HG03196 (cell line): ENCODE data around the gene EIF4ENIF1.
"Not testable (repeated sequence)": the region's sequence is repeated elsewhere in the genome, so short reads cannot be mapped to it uniquely, and the experiment has no call there.

Experiments used
- ATAC-seq: cut with Tn5 transposase; IDR thresholded peaks from one replicate; pipeline ENCODE4 v1.9.1; 2021; ENCODE audit not compliant: unreplicated experiment

The EIF4ENIF1 gene, protein sequence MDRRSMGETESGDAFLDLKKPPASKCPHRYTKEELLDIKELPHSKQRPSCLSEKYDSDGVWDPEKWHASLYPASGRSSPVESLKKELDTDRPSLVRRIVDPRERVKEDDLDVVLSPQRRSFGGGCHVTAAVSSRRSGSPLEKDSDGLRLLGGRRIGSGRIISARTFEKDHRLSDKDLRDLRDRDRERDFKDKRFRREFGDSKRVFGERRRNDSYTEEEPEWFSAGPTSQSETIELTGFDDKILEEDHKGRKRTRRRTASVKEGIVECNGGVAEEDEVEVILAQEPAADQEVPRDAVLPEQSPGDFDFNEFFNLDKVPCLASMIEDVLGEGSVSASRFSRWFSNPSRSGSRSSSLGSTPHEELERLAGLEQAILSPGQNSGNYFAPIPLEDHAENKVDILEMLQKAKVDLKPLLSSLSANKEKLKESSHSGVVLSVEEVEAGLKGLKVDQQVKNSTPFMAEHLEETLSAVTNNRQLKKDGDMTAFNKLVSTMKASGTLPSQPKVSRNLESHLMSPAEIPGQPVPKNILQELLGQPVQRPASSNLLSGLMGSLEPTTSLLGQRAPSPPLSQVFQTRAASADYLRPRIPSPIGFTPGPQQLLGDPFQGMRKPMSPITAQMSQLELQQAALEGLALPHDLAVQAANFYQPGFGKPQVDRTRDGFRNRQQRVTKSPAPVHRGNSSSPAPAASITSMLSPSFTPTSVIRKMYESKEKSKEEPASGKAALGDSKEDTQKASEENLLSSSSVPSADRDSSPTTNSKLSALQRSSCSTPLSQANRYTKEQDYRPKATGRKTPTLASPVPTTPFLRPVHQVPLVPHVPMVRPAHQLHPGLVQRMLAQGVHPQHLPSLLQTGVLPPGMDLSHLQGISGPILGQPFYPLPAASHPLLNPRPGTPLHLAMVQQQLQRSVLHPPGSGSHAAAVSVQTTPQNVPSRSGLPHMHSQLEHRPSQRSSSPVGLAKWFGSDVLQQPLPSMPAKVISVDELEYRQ

DNA sequence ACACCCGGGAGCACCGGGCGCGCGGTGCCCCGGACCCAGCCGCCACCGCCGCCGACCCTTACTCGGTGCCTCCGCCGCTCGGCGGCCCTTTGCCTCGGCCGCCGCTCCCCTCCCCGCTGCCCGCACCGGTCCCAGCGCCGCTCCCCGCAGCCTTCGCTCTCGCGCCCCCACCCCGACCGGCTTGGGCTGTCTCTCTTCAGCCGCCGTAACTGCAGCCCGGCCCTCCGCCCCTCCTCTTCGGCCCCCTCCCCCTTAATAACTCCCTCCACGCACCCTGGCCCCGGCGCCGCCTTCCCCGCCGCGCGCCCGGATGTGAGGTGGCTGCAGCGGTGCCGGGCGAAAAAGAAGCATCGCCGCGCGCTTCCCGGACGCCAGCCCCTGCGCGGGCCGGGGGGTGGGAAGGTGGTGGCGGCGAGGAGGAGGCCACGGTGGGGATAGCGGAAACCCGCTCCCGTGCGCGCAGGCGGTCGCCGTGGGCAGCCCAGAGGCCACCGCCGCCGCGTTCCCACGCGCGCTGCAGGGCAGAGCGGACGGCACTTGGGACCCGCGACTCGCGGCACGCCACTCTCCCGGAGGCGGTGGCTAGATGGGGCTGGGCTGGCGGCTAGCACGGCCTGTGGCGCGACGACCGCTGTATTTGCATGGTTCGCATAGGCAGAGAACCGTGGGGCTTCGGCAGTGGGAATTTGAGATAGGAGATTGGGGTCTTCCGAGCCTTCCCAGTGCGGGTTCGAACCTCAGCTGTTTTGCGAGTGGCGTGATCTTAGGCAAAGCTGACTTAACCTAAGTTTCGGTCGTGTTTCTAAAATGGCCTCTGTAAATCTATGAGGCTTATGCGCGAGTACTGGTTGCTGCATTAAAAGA, at the start of gene EIF4ENIF1:
EIF4ENIF1 (minus strand) TSS at position 211 of the 864 bp plus-strand sequence. CDS start 1,124 bp downstream, outside the sequence.
- peak; percentile 40 for ATAC-seq

DNA sequence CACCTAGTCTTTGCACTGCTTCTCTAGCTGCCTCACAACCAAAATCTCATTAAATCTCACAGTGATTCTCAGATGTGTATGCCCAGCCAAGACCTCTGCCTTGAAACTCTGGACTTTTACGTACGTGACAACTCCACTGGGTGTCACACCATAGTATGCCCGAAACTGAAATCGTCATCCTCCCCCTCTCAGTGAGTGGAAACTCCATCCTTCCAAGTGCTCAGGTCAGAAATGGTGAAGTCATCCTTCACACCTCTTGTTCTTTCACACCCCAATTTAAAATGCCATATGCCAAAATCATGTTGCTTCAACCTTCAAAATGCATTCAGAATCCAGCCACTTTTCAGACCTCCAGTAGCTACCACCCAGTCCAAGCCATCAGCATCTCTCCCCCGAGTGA, 49.2 kb upstream of the EIF4ENIF1 start:
- ATAC-seq = no peak

DNA sequence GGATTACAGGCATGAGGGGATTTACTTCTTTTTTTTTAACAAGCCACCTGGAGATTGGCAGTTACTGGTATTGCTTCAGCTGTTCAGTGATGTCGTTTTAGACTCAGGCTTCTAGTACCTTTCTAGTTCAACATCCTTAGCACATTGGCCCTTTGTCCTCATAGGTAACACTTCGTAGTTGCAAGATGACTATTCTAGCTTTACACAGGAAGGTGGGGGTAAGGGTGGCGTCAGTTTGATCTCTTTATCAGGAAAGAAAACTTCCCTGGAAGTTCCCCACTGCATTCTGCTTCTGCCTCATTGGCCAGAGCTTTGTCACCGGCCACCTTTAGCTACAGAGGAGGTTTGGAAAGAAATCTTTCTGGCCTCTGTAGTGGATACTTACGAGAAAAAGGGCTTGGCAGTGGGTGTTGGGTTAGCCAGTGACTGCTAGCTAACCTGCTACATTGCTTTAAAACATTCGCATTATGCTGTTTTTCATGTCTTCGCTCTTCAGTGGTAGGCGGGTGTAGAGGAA, 47.4 kb upstream of the EIF4ENIF1 start:
- ATAC-seq = peak; percentile 66

DNA sequence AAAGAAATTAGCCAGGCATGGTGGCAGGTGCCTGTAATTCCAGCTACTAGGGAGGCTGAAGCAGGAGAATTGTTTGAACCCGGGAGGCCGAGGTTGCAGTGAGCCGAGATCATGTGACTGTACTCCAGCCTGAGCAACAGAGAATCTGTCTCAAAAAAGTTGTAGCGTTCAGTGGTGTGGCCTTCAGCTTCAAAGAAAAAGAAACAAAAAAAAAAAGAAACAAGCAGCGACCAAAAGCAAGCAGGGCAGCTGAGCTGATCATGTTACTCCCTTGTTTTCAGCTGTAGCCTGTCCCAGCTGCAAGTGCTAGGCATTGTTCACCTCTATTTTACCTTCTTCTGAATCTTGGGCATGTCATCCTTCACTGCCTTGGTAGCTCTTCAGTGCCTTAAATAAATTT, 43.7 kb upstream of the EIF4ENIF1 start:
- no peak for ATAC-seq

DNA sequence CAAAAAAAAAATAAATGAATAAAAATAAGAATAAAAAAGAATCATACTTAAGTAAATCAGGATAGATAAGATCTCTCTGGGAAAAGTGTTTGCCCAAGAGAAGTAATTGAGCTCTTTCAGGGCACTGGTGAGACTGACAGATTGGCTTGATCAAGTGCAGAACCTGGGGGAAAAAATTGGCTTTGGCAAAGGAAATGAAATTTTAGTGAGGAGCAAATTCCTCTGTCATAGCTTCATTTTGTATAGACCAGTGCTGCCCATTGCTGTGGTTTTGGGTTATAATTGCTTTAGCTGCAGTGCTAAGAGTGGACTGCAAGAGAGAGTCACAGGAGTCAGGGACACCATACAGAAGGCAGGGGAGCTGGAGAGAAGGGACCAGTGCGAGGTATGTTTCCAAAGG, 42.4 kb upstream of the EIF4ENIF1 start:
- ATAC-seq = no peak

DNA sequence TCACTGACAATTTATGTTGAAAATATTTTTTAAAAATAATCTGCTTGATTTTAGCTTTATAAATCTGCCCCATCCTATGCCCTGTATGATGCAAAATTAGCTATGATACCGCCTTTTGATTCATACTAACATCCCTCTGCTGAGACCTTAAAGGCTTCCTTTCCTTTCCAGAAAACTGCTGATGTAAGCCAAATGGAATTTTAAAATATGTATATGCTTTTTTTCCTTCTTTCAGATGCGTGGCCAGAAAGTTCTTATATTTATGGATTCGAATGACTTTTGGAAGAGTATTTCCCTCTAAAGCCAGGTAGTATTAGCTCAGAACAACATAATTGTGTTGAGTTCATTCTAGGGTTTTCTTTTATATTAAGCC, 41.2 kb upstream of the EIF4ENIF1 start:
- ATAC-seq = no peak

DNA sequence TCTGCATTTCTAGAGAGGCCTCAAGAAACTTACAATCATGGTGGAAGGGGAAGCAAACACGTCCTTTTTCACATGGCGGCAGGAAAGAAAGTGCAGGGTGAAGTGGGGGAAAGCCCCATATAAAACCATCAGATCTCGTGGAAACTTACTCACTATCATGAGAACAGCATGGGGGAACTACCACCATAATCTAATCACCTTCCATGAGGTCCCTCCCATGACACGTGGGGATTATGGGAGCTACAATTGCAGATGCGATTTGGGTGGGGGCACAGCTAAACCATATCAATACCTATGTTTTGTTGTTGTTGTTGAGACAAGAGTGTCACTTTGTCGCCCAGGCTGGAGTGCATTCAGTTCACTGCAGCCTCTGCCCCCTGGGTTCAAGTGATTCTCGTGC, 36.6 kb upstream of the EIF4ENIF1 start:
- no peak for ATAC-seq

DNA sequence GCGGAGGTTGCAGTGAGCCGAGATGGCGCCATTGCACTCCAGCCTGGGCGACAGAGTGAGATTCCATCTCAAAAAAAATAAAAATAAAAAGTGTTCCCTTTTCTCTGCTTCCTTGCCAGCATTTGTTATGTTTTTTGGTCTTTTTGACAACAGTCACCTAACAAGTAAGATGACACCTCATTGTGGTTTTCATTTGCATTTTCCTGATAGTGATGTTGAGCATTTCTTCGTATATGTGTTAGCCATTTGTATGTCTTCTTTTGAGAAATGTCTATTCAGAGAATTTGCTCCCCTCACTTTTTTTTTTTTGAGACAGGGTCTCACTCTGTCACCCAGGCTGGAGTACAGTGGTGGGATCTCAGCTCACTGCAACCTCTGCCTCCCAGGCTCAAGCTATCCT, 34.5 kb upstream of the EIF4ENIF1 start:
- ATAC-seq = not testable (repeated sequence)

DNA sequence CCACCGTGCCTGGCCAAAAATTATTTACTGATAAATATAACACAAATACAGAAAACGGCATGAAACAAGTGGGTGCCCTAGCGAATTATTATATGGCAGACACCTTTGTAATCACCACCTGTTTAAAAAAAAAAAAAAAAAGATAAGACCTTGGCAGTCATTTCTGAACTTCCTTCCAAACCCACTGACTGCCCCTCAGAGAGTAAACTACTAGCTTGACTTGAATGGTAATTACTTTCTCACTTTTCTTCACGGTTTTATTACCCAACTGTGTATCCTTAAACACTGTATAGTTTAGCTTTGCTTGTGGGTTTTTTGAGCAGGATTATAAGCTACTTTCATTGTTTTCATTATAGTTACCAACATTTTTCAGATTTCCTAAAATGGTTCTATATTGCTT, 30.4 kb upstream of the EIF4ENIF1 start:
- ATAC-seq = no peak

DNA sequence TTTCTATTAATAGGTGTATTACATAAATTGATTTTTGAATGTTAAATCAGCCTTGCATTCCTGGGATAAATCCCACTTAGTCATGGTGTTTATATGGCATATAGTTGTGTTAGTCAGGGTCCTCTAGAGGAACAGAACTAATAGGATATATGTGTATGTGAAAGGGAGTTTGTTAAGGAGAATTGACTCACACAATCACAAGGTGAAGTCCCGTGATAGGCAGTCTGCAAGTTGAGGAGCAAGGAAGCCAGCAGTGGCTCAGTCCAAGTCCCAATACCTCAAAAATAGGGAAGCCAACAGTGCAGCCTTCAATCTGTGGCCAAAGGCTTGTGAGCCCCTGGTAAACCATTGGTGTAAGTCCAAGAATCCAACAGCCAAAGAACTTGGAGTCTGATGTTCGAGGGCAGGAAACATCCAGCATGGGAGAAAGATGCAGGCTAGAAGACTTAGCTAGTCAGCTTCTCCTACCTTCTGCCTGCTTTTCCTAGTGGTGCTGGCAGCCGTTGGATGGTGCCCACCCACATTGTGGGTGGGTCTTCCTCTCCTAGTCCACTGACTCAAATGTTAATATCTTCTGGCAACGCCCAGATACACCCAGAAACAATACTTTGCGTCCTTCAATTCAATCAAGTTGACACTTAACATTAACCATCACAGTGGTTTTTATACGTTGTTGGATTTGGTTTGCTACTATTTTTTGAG, 19.6 kb upstream of the EIF4ENIF1 start:
- ATAC-seq = no peak

DNA sequence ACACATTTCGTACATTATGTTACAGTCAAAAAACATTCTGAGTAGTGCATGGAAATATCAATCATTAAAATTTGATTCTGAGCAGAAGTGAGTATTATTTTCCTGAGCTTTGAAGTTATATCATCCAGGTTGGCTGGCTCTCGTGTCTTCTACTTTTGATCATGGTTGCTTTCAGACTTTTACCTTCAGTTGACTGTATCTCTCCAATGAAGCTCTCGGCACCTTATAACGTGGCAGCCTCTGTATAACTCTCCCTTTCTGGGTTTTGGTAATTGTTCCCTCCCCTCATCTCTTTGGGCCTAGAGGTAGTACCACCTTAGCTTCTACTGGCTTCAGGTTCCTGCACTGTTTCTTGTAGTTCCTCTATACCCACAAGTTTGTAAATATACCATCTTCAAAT, 18.9 kb upstream of the EIF4ENIF1 start:
- ATAC-seq = no peak

DNA sequence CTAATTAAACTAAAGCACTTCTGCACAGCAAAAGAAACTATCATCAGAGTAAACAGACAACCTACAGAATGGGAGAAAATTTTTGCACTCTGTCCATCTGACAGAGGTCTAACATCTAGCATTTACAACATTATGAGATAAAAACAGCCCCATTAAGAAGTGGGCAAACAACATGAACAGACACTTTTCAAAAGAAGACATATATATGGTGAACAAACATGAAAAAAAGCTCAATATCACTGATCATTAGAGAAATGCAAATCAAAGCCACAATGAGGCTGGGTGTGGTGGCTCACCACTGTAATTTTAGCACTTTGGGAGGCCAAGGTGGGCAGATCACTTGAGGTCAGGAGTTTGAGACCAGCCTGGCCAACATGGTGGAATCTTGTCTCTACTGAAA, 17.9 kb upstream of the EIF4ENIF1 start:
- ATAC-seq = not testable (repeated sequence)

DNA sequence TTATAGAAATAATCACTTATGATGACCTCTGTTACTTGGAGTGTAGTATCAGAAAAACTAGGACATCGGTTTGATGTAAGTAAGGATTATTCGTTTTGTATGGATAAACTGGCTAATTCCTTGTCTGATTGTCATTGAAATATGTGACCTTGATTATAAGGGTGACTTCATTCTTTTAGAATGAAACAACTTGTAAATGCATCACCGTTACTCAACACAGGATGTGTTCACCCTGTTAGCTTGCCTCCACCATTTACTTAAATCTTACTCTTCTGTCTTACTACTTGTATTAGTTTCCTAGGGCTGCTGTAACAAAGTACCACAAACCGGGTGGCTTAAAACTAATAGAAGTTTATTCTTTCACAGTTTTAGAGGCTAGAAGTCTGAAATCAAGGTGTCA, 14.6 kb upstream of the EIF4ENIF1 start:
- no peak for ATAC-seq

DNA sequence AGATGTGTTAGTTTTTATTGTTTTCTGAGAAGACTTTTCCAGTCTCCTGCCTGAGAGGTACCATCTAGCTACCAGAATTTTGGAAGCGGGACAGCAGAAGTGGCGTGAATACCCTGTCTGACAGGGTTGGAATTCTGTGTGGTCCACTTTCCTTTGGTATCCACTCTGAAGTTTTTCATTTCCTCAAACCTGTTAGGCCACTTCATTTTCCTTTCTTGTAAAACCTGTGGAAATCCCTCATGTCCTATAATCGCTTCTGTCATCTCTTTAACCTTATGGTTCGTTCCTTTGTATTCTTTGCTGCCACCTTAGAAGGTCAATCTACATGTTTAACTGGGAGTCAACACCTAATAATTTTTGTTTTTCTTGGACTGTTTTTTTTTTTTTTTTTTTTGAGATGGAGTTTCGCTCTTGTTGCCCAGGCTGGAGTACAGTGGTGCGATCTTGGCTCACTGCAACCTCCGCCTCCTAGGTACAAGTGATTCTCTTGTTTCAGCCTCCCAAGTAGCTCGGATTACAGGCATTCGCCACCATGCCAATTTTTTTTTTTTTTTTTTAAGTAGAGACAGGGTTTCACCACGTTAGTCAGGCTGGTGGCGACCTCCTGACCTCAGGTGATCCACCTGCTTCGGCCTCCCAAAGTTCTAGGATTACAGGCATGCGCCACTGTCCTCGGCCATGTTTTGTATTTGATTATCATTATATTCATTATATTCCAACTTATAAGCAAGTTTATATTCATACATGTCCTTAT, 13.7 kb upstream of the EIF4ENIF1 start:
- ATAC-seq = no peak

DNA sequence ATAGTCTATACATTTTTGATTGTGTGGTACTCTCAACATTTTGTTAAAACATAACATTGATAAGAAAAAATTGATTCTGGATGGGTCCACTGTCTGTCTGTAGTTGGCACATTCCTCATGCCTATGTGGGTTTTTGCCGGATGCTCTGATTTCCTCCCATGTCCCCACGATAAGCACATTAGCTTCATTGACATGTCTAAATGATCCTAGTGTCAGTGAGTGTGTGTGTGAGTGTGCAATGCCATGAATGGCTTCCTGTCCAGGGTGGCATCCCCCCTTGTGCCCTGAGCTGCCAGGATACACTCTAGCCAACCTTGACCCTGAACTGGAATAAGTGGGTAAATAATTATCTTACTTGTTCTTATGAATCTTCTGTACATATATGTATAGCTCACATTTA, 12.1 kb upstream of the EIF4ENIF1 start:
- no peak for ATAC-seq

DNA sequence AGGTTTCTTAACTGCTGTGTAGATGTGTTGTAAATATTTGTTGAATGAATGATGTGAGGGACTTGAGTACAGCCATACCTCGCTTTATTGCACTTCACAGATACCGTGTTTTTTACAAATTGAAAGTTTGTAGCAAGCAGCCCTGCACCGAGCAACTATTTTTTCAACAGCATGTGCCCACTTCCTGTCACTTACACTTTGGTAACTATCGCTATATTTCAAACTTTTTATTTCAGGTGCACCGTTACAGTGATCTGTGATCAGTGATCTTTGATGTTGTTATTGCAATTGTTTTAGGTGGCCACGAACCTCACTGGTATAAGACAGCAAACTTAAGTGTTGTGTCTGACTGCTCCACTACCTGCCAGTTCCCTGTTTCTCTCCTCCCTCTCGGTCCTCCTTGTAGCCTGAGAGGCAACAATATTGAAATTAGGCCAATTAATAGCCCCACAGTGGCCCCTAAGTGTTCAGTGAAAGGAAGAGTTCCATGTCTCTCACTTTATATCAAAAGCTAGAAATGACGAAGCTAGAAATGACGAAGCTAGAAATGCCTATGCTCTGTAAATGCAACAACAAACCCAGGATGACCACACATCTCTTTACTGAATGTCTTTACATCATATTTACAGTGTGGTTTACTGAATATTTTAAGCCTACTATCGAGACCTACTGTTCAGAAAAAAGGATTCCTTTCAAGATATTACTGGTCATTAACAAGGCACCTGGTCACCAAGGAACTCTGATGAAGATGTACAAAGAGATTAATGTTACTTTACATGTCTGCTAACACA, 7.7 kb upstream of the EIF4ENIF1 start:
- no peak for ATAC-seq

DNA sequence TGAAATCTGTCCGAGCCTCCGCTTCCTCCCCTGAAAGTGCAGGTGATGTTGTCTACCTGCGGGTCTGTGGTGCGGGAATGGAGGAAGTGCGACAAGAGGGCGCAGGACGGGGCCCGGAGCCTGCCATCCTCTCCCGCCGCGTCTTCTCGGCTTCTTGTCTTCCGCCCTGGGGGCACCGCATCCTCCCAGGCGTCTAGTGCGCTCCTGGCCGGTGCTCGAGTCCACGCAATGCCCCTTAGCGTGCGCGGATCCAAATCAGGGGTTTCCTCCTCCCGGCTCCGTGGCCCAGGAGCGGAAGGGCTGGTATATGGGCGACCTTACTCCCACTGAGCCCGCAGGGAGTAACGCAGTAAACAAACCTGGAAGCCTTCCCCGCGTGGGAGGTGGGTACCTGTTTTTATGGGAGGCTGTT, 7.1 kb upstream of the EIF4ENIF1 start:
- ATAC-seq = peak; percentile 19

DNA sequence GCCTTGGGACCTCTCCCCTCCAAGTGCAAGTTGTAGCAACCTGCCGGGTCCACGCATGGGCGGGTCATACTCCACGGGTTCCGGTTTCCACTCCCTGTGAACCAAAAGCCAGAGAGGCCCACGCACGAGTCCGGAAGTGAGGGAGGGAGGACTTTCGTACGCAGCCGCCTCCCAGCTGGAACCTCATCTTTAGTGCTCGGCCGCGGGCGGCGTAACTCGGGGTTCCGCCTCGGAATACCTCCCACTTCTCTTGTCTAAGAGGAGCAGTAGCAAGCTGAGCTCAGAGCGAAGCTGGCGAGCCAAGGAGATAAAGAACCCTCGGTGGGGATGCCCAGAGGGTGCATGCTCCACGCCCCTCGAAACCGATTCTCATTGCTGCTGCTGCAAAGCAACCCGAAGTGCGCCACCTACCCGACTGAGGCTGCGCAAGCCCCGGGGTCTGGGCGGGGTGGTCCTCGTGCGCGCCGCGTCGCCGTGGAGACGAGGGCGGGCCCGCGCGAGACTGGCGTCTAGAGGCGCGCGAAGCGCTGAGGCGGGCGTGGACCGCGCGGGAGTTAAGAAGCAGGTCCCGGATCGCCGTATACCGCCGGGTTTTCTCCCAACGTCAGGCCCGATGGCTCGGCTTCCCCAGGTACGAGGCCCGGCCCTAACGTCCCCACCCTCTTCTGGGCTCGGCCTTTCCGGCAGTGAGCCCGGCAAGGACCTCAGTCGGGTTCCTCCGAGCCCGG, 6.5 kb upstream of the EIF4ENIF1 start, which contains the start of gene SFI1:
SFI1 (plus strand) TSS at position 530 of the 728 bp plus-strand sequence. CDS start 11,749 bp downstream, outside the sequence.
- peak; percentile 83 for ATAC-seq
